Hematopoietic multipotent progenitor cell treated with erythropoietin and hydrocortisone succinate and interleukin-3 and kit ligand, for 4 days (in vitro differentiated cells): ENCODE measurements around the gene RASGRF2.
A peak's percentile ranks its signal among the peaks of the same experiment; 100 is the strongest.

Experiments
- DNase-seq: peaks from one replicate; pipeline ENCODE4 v3.0.0-alpha.2; 2015

RASGRF2 gene

DNA sequence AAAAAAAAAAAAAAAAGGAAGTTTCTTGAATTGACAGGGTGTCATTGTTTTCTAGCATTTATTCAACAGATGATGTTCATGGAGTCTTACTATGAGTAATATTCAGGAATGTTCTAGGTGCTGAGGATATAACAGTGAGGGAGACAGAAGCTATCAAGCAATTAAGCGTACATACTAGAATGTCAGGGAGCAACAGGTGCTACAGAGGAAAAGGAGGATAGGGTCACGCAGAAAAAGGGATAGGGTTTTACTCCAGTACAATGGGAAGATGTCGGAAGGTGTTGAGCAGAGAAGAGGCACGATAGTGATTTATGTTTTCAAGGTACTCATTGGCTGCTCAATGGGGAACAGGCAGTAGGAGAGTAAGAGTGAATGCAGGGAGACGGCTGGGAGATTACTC, 6.6 kb upstream of the RASGRF2 start:
- no peak for DNase-seq

DNA sequence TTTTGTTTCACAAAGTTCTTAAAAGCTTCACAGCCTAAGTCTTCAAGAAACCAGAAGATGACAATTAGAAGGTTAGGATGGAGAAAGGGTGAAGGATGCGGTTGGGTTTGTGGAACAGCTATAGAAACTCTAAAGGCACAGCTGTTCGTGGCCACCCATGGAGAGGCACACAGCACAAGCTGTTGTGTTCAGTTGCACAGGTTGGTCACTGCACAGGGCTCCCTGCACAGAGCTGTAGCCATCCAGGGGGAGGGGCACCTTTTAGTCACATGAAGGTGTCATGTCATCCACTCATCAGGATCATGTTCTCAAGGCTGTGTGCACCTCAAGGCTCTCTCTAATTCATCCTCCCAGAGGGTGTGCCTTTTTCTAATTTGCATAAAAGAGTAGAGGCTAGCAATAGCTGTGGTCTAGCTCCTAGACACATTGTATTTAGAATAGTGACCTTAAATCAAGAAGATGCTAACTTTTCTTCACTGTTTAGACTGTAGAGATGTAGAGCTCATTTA, 5.0 kb upstream of the RASGRF2 start:
- DNase-seq = no peak

DNA sequence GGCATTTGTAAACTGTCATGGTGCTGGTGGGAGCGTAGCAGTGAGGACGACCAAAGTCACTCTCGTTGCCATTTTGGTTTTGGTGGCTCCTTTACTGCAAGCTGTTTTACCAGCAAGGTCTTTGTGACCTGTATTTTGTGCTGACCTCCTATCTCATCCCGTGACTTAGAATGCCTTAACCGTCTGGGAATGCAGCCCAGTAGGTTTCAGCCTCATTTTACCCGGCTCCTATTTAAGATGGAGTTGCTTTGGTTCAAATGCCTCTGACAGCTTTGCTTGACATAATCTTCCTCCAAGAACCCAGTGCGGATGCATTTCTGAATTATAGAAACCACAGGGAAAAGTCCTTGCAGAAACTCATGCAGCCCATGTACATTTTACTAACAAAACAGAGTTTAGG, 3.9 kb upstream of the RASGRF2 start:
- DNase-seq = no peak

DNA sequence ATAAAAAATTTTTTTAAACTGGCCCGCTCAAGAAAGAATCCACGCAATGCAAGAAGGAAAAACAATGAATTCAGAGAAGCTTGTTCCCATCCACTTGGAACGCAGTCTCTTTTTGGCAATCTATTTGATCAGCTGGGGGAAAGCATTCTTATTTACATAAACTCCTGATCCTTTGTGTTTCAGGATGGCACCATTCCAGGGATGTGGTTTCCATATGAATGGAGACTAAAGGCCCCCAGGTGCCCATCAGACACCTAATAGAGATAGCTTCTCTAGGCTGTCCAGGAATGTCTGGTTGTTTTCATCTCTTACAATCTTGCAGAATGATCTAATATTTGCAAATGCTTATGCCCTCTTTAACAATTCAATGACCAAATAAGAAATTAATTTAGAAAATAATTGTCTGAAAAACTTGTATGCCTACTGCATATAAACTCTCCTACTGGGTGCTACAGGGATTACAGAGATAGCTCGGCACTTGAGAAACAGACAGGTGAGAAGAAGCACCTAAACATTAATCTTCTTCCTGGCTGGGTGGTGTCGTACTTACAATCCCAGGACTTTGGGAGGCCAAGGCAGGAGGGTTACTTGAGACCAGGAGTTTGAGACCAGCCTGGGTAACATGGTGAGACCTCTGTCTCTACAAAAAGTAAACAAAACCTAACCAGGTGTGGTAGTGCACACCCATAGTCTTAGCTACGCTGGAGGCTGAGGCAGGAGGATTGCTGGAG, 3.0 kb upstream of the RASGRF2 start:
- no peak for DNase-seq

- no peak for DNase-seq
These were observed 1.5 kb upstream of the RASGRF2 start for GRCh38 chr5:80958616-80959015.

GRCh38 chr5:80959138-80959537, 1.0 kb upstream of the RASGRF2 start:
- DNase-seq = no peak

- peak; percentile 50 for DNase-seq
These were observed 590 bp downstream of the RASGRF2 start for GRCh38 chr5:80960531-80961375.

- DNase-seq = peak; percentile 5
These were observed 1.5 kb downstream of the RASGRF2 start for GRCh38 chr5:80961376-80962281.

GRCh38 chr5:80962630-80963520, 2.7 kb downstream of the RASGRF2 start:
- no peak for DNase-seq

DNA sequence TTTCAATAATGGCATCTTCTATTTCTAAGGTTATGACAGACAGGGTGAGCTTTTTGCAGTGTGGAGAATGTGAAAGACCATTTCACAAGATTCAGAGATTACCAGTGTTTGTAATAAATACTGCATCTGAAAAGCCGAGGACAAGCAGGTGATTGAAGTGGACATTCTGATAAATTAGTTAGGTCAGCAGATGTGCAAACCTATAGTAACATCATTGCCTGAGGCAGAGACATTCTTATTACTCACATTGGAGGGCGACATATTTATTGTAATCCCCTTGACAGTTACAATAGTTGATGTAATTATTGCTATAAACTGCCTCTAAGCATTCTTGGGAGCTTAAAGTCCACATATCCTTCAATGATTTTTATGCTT, 3.3 kb downstream of the RASGRF2 start:
- no peak for DNase-seq

DNA sequence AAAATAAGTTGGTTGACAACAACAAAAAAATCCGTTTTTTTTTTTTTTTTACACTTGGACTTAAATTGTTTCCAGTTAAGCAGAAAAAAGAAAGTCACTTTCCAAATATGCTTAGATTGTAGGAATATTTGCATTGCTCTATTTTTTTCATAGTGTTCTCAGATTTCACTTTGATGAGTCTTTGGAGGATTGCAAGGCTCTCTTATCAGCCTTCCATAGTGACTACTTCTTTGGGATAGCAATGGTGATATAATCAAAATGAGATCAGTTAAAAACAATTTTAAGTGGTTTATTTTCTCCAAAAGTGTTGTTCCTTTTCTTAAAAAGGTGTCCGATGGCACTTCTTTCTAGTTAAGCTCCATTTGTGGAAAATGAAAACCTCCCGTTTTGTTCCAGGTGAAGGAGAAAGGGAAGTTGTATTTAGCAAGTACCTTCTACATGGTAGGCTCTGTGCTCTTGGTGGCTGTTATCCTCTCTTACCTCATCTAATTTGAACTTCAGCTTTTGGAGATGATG, 3.9 kb downstream of the RASGRF2 start:
- DNase-seq = no peak

DNA sequence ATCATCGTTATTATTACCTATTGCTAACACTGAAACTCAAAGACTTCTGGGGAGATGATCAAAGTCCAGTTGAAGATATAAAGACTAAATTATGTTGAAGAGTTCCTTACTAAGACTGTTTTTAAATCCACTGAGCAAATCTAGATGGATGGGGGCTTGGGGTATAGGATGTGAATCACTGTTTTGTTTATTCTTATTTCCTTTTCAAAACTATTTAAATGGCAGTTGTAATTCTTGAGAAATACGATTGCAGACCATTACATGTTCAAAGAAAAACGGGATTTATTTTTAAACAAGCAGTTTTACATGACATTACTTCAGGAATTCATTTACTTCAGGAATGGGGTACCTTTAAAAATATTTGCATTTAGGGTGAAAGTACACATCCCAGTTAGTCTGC, 4.3 kb downstream of the RASGRF2 start:
- DNase-seq = no peak

GRCh38 chr5:80964919-80965318, 4.8 kb downstream of the RASGRF2 start:
- DNase-seq = no peak

GRCh38 chr5:80967500-80968181, 7.5 kb downstream of the RASGRF2 start:
- DNase-seq = no peak

DNA sequence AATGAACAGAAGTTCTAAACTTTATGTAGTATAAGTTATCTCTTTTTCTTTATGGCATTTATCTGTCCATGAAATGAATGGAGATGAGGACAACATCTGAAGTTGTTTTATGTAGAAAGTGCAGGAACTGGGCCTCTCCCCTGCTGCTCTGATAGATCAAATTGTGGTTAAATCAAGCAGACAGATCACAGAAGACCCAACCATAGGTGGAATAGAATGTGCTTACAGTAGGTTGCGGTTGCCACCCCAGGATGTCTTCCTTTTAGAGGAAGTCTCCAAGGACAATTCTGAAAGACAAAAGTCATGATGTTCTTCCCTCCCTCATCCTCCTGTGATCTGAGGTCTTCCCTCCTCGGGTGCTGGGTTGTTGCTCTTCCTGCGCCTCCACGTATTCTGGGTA, 12.9 kb downstream of the RASGRF2 start:
- no peak for DNase-seq

- DNase-seq = no peak
These were observed 14.9 kb downstream of the RASGRF2 start for GRCh38 chr5:80975065-80975464.

GRCh38 chr5:80976985-80977384, 16.8 kb downstream of the RASGRF2 start:
- DNase-seq = no peak

DNA sequence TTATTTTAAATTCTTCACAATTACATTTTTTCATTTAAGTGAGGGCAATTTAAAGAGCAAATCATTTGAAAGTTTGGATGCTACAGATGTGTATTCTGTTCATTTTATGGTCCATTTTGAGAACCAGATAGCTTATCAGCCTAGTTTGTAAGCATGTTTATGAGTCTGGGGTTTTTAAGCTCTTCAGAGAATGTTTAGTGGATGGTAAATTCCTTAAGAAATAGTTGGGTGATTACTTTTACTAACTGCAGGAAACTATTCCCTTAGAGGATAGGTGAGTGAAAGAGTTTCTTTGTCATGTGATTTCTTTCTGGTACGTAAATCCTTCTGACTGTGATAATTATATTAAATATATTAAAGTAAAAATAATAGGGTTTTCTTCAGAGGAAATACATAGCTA, 17.6 kb downstream of the RASGRF2 start:
- no peak for DNase-seq

DNA sequence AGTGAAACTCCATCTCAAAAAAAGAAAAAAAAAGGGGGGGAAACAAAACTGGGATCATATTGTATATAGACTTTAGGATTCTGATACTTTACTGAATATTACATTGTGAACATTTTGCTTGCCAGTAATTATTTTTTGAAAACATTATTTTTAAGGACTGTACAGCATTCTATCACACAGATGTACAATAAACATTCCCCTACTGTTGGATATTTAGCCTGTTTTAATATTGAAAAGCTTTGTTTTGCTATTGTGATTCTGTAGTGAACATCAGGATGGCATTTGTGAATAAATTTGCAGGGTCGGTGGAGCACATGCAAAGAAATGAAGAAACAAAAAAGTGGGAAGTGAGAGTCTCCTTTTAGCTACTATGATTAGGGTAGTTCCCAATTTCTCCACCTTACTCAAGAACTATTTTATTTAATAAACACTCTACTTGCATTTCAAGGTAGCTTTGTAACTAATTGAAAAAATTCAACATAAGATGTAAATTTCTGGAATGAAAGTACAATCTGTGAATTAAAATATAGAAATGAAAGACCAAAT, 18.7 kb downstream of the RASGRF2 start:
- DNase-seq = no peak

DNA sequence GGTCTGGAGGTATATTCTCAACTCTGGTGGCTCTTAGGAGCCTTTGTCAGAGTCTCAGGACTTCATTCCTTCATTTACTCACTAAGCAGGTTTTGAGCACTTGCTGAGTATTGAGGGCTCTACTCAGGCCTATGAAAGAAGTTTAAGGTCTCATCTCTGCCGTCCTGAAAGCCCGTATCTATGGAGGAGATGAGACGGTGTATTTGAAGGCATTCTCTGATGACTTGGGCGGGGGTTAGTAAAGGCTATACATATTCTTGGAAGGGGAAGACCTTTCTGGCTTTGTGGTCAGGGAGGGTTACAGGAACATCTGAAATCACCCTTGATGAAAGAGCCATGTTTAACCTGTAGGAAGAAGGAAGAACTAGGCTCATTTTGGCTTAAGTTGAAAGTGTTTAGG, 21.9 kb downstream of the RASGRF2 start:
- no peak for DNase-seq
